GM21723 (cell line): Measurements from ENCODE around the gene NUAK1.
"Not testable (repeated sequence)": the region's sequence is repeated elsewhere in the genome, so short reads cannot be mapped to it uniquely, and the experiment has no call there.

Experiments used
- ATAC-seq: cut with Tn5 transposase; IDR thresholded peaks from one replicate; pipeline ENCODE4 v1.9.1; 2021; ENCODE audit warnings: mild to moderate bottlenecking, moderate library complexity; ENCODE audit not compliant: unreplicated experiment

The NUAK1 gene

DNA sequence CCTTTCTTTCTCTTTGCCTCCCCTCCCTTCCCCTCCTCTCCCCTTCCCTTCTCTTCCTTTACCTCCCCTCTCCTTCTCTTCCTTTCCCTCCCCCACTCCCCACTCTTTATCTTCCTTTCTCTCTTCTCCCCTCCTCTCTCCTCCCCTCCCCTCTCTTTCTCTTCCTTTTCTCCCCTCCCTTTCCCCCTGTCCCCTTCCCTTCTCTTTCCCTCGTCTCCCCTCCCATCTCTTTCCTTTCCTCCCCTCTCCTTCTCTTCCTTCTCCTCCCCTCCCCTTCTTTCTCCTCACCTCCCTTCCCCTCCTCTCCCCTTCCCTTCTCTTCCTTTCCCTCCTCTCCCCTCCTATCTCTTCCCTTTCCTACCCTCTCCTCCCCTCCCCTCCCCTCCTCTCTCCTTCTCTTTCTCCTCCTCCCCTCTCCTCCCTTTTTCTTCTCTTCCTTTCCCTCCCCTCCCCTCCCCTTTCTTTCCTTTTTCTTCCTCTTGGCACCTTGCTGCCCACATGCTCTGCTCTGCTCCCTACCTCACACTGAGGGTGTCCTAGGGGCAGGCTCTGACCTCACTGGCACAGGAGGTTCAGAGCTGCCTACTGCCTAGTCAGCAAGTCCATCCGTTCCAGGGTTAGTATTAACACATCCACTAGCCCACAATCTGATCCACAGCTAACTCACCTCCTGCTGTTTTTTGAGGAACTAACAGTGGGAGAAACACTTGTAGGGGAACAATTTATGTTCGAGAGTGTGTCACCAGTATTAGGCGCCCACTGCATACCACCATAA is 101.0 kb downstream of the NUAK1 start:
- ATAC-seq = no peak

DNA sequence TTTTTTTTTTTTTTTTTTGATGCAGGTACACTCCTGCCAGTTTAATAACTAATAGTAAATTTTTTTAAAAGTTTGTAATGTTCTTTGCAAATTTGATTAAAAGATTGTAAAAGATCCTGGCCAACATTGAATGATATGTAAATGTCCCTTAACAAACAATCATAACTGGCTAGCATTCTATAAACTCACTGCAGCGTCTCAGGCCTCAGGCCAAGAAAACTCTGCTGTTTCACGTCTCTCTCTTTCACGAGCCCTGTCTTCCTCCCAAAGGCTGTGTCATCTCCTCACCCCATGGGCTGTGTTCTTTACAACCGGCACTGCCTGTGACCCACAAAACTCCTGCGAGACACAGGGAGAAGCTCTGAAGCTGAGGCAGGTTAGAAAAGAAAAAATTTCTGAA is 103.3 kb downstream of the NUAK1 start:
- ATAC-seq = no peak

DNA sequence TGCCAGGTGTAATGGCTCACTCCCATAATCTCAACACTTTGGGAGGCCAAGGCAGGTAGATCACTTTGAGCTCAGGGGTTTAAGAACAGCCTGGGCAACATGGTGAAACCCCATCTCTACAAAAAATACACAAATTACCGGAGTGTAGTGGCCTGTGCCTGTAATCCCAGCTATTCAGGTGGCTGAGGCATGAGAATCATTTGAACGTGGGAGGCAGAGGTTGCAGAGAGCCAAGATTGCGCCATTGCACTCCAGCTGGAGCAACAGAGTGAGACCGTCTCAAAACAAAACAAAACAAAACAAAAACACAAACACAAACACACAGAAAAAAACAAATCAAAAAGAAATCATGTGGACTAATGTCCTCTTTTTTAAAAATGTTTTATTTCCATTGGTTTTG is 104.4 kb downstream of the NUAK1 start:
- ATAC-seq = no peak

DNA sequence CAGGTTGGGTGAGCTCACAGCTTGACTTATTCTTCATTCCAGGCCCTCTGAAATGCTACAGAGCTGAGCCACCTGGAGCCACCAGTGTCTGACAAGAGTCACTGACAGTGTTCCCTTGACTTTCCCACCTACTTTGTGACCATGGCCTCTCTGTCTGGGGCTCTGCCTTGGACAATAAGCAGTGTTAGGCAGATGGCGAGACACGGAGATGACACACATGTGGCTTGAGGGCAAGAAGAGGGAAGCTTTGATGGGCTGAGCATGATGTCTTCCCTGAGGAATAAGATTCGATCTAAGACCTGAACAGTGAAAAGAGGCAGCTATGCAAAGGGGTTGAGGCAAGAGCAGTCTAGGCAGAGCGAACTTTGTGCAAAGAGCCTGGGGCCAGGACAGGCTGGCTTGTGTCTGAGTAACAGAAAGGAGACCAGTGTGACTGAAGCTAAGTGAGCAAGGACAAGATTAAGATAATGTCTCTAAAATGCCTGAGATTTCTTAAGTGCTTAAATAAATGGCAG is 105.5 kb downstream of the NUAK1 start:
- no peak for ATAC-seq

DNA sequence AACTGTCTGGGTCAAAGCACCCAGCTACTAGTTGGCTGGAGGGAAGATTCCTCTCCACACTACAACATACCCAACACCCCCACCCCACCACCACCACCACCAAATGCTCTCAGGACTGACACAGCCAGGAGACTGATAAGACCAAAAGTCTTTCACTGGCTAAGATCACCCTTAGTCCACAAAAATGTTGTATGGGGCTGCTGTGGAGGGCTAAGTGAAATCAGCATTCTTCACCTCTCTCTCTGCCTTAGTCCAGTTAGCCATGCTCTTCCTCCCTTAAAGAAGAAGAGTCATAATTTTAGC is 106.2 kb downstream of the NUAK1 start:
- no peak for ATAC-seq

DNA sequence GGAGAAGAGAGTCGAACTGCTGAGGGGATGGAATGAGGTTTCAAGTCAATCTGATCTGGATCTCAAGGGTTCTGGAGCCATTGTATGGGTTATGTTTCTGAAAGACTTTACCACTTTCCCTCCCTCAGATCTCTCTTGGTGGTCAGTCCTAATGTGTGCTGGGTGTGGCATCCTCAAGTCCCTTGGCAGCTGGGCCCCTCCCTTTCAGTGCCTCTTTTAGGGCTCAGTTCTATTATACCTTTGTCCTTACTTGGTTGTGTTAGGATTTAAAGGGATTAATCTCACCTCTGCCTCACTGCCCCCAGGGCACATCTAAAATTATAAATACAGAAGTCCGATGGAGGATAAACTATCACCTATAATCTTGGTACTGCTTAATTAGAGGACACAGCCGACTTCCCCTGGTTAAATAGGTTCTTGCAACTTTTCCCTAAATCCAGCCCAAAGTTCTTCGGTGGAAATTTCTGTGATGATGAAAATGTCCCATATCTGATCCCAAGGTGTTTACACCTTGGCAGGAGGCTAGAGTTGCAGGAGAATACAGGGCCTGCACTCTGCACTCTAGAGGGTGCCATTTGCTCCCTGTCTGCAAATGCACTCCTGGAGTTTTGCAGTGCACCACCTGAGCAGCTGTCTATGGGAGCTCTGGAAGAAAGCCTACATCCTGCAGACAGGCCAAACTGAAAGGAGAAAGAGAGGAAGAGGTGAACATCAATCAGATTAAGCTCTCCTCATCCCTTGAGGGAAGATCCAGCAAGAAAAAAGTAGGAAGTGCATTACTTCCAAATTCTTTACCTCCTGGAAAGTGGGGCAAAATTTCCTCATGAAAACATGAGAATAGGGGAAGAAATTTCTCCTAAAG is 106.8 kb downstream of the NUAK1 start:
- ATAC-seq = no peak

DNA sequence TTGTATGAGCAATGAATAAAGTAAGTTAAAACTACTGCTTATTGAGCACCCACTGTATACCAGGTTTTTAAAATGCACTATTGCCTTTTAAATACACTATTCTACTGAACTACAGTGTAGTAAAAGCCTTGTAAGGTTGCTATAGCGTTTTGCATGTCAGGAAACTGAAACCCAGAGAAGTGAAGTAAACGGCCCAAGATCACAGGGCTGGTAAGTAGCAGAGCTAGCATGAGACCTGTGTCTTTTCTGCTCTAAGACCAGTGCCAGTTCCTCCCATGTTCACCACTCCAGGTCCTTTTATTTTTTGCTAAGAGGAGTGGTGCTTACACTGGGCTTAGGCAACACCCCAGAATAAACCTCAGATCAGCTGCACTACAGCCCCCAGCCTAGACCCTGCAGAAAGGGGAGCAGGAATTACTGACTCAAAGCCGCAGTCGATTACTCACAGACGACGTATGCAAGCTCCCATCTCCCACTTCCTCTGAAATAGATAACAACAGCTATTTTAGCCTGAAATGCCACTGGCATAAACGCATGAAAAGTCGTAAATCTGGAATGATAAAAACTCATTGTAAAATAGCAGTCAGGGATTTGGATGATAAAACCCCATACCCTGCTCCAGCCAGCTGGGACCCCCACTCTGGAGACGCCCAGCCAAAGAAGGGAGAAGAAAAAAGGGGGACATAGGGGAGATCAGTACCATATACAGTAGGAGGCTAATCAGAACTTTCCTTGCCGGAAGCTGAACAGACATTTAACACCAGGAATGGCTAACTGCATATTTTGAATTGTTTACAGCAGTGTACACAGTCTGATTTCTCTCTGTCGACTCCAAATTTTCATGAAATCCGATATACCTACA is 108.3 kb downstream of the NUAK1 start:
- ATAC-seq = no peak

DNA sequence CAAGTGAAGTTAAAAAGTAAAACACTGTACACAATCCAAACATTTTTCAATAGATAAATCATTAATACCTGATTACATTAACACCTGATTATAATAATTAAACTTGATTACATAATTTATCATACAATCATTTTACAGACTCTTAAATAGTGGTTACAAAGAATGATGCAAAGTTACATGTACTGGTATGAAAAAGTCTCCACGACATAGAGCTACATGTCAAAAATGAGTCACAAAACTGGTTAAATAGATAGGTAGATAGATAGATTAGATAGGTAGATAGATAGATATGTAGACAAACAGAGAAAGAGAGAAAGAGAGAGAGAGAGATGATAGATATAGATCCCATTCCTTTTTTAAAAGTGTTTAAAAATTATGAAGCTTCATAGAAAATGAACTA is 109.2 kb downstream of the NUAK1 start:
- ATAC-seq = no peak

DNA sequence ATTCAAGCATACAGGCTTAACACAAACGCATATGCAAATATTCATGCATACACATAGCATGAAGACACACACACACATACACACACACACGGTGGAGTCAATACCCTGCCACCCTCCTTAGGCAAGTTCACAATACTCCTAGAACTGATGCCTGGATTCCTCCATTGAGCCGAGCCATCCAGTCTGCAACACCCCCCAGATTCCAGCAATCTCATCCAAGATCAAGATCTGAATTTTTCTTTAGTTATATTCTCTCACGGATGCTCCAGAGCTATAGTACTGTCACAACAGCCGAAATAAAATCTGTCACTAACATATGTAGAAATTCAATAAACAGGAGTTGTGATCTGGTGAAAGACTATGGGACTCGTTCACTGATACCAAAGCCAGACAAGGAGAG is 110.8 kb downstream of the NUAK1 start:
- ATAC-seq = no peak

DNA sequence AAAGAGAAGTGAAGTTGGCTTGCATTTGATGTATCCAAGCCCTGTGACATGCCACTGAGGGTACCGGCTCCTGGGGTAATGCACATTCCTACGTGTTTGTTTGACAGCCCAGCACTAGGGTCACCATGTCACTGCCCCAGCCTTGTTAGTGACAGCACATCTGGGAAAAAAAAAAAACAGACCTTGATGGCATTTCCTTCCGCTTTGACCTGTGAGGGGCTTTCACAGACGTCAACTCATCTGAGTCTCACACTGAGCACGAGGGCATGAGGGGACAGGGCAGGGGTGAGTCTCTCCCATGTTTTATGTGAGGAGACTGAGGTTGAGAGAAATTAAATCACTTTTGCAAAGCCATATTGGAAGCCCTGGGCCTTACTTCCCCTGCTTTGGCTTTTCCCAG is 111.5 kb downstream of the NUAK1 start:
- no peak for ATAC-seq

DNA sequence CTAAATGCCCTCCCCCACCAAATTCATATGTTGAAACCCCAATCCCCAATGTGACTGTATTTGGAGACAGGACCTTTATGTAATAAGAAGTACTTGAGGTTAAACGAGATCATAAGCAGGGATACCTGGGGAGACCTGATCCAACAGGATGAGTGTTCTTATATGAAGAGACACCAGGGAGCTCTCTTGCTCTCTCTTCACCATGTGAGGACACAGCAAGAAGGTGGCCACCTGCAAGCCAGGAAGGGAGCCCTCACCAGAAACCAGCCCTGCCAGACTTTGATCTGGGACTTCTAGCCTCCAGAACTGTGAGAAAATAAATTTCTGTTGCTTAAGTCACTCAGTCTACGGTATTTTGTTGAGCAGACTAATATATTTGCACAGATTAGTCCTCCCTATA is 113.6 kb downstream of the NUAK1 start:
- ATAC-seq = no peak

DNA sequence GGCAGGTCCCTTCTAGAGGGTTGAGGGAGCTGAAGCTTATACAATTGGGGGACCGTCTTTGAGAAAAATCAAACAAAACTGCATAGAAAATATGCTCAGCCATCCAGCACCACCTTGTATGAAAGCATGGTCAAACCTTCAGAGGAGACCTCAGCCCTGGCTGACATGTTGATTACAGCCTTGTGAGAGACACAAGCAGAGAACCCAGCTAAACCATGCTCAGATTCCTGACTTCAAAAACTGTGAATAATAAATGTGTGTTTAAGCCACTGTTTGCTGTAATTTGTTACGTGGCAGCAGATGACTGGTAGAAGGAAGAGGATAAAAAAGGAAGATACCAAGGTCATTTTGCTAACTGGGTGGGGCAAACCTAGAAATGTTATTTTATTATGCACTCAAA is 115.7 kb downstream of the NUAK1 start:
- no peak for ATAC-seq

DNA sequence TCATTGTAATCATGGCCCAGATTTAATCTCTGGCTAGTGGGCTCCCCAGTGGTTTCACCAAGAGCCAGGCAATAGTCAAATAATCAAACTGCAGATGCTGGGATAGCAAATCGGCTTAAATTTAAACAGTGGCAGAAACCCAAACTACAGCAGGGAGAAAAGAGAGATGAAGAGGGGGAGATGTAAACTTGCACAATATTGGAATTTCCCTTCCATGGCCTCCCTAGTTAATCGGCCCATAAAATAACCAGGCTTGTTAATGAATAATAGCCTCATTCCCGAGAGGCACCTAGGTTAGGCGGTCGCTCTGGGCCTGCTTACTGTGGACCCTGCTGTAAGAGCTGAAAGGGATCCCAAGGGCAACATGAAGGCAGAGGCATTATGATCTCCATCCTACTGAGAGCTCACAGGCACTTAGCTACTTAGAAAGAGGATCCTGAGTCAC is 116.2 kb downstream of the NUAK1 start:
- ATAC-seq = no peak

DNA sequence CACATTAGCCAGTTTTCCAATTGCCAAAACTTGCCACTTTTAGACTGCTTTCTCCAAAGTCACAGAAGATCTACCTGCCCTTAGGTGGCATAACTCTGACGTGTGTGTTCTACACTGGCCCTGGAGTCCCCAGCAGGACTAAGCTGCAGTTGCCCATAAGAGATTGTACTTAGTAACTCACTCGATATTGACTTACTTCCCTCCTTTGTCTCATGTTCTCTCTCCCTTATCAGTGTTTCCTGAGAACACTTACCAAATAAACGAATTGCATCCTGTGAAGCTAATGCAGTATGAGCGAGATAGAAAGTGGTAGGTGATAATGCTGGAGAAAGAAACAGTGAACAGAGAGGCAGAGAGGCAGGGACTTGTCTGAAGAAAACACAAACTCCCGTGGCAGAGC is 117.2 kb downstream of the NUAK1 start:
- no peak for ATAC-seq

DNA sequence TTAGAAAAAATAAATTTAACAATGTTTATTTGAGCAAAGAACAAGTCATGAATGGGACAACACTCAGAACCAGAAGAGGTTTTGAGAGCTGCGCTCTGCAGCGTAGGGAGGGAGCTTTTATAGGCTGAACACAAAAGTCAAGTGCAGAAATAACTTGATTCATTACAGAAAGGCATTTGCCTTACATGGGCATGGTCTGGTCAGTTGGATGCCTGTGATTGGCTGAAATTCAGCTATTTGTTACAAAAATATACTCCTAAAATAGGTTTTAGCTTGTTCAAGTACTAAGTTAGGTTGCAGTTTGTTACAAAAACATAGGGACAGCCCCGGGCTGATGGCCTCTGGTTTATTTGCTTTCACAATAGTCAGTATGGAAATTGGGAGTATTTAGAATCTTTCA is 118.0 kb downstream of the NUAK1 start:
- no peak for ATAC-seq

DNA sequence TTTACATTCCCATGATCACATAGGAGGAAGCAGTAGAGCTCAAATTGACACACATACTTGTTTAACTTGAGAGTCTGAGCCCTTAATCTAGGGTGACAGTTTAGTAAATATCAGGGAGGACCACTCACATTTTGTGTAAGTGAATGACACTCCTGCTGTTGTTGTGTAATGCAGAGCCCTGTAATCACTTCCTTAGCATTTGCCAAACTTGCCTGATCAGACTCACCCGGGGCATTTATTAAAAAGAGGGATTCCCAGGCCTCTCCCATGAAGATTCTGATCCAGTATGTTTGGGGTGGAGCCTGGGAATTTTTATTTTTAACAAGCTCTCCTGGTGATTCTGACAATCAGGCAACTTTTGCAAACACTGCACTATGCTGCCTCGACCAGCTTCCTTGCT is 119.6 kb downstream of the NUAK1 start:
- ATAC-seq = no peak

DNA sequence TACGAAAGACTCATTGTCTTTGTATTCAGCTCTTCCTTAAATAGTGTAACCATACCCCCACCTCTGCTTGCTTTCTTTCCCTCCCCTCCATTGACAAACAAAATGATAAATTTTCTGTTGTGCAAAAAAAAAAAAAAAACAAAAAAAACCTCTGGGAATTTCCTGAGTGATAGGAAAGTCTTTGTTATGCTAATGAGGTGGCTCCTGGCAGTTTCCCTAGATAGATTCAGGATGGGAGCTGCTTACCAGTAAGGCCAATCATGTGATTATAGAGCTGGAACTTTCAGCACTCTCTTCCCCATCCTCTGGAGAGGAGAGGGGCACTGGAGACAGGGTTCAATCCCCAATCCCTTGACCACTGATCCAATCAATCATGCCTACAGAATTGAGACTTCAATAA is 120.5 kb downstream of the NUAK1 start:
- ATAC-seq = no peak

DNA sequence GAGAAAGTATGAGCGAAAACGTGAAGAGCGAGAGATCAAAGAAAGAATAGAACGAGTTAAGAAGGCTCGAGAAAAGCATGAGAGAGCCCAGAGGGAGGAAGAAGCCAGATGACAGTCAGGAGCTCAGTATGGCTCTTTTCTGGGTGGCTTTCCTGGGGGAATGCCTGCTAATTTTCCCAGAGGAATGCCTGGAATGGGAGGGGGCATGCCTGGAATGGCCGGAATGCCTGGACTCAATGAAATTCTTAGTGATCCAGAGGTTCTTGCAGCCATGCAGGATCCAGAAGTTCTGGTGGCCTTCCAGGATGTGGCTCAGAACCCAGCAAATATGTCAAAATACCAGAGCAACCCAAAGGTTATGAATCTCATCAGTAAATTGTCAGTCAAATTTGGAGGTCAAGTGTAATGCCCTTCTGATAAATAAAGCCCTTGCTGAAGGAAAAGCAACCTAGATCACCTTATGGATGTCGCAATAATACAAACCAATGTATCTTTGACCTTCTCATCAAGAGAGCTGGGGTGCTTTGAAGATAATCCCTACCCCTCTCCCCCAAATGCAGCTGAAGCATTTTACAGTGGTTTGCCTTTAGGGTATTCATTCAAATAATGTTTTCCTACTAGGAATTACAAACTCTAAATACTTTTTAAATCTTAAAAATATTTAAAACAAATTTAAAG is 122.0 kb downstream of the NUAK1 start:
- not testable (repeated sequence) for ATAC-seq

DNA sequence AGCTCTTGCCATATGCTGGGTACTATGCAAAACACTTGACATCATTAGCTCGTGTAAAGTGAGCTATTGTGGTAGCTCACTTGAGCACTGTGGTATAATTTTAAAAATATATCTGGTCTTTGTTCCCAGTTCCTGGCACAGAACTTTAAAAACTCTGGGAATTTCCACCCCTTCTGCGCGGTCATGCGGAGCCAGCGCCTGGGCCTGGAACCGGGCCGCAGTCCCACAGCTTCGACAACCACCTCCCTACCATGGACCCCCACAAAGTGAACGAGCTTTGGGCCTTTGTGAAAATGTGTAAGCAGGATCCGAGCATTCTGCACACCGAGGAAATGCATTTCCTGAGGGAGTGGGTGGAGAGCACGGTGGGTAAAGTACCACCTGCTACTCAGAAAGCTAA is 123.1 kb downstream of the NUAK1 start:
- no peak for ATAC-seq

DNA sequence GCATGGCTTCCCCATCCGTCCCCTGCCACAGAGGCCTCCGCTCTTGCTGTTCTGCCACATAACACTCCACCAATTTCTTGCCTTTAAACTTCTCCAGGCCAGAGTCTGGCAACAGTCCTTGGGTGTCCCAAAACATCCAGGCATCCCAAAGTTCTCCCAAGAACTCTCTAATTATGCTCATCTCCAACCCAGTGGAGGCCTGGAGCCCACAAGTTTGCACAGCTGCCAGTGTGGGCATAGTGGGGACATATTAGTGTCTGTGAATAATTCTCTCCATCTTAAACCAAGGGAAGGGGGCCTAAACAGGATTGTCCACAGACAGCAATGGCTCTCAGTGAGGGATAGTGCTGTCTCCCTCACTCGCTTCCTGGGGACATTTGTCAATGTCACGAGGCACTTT is 124.8 kb downstream of the NUAK1 start:
- ATAC-seq = no peak
